Measurements from ENCODE around the gene FAM13C. TPM values are rescaled to one million over a fixed set of nuclear protein-coding genes. Genes with fewer than 3 reads are reported as not detected.
"Not testable (repeated sequence)": the region's sequence is repeated elsewhere in the genome, so short reads cannot be mapped to it uniquely, and the experiment has no call there.

Gene FAM13C
- total RNA-seq, 2 experiments from 2014 or later = not detected

GRCh38 chr10:59242057-59242456, 120.3 kb downstream of the FAM13C start:
- H3K27ac Mint-ChIP-seq = no peak overlapping the region
- CTCF ChIA-PET = no interaction called here

GRCh38 chr10:59240582-59241183, 121.7 kb downstream of the FAM13C start:
- Mint-ChIP-seq H3K36me3 (no peaks in the 10 kb centered on the region), H3K27ac (no peak overlapping the region), H3K4me1 (no peaks in the 10 kb centered on the region), H3K4me3 (no peak overlapping the region), H3K27me3 (peaks cover 3% of the 10 kb centered on the region), H3K9me3 (ENCODE audit: low read depth) (no peaks in the 10 kb centered on the region)
- CTCF ChIA-PET = no interaction called here
- DNase-seq (no peak), ATAC-seq (no peak)

More at GRCh38 chr10:59242057-59242456, 120.3 kb downstream of the FAM13C start:
- H3K27me3 Mint-ChIP-seq = peaks cover 3% of the 10 kb centered on the region
- no peaks in the 10 kb centered on the region for H3K36me3 Mint-ChIP-seq
- ATAC-seq (no peak), DNase-seq (no peak)
- no peaks in the 10 kb centered on the region for H3K4me1 Mint-ChIP-seq
- H3K4me3 Mint-ChIP-seq = no peak overlapping the region
- H3K9me3 Mint-ChIP-seq (ENCODE audit: low read depth) = no peaks in the 10 kb centered on the region

GRCh38 chr10:59239108-59239507, 123.2 kb downstream of the FAM13C start:
- CTCF ChIA-PET; DNase-seq; H3K27me3 Mint-ChIP-seq; H3K4me3 Mint-ChIP-seq; H3K4me1 Mint-ChIP-seq; H3K9me3 Mint-ChIP-seq (ENCODE audit: low read depth); H3K36me3 Mint-ChIP-seq; ATAC-seq; H3K27ac Mint-ChIP-seq: not testable (repeated sequence)

- CTCF ChIA-PET = no interaction called here
- Mint-ChIP-seq H3K4me1 (no peaks in the 10 kb centered on the region), H3K4me3 (no peak overlapping the region), H3K9me3 (ENCODE audit: low read depth) (no peaks in the 10 kb centered on the region), H3K36me3 (no peaks in the 10 kb centered on the region), H3K27me3 (peaks cover 3% of the 10 kb centered on the region), H3K27ac (no peak overlapping the region)
- DNase-seq (no peak), ATAC-seq (no peak)
These were observed 124.6 kb downstream of the FAM13C start for GRCh38 chr10:59237775-59238174.

- CTCF ChIA-PET = no interaction called here
- no peaks in the 10 kb centered on the region for H3K4me1 Mint-ChIP-seq
- H3K27ac Mint-ChIP-seq = no peak overlapping the region
- no peaks in the 10 kb centered on the region for H3K9me3 Mint-ChIP-seq (ENCODE audit: low read depth)
- H3K27me3 Mint-ChIP-seq = peaks cover 3% of the 10 kb centered on the region
- ATAC-seq (no peak), DNase-seq (no peak)
- no peaks in the 10 kb centered on the region for H3K36me3 Mint-ChIP-seq
- H3K4me3 Mint-ChIP-seq = no peak overlapping the region
These were observed 126.2 kb downstream of the FAM13C start for GRCh38 chr10:59236064-59236697.

- no peaks in the 10 kb centered on the region for H3K4me1 Mint-ChIP-seq
- no peak overlapping the region for H3K27ac Mint-ChIP-seq
- ATAC-seq (no peak), DNase-seq (no peak)
- no peak overlapping the region for H3K4me3 Mint-ChIP-seq
- CTCF ChIA-PET = no interaction called here
- no peaks in the 10 kb centered on the region for H3K9me3 Mint-ChIP-seq (ENCODE audit: low read depth)
- peaks cover 3% of the 10 kb centered on the region for H3K27me3 Mint-ChIP-seq
- H3K36me3 Mint-ChIP-seq = no peaks in the 10 kb centered on the region
These were observed 127.4 kb downstream of the FAM13C start for GRCh38 chr10:59234816-59235429.

- H3K27ac Mint-ChIP-seq = no peak overlapping the region
- H3K9me3 Mint-ChIP-seq (ENCODE audit: low read depth) = no peaks in the 10 kb centered on the region
- no peaks in the 10 kb centered on the region for H3K4me1 Mint-ChIP-seq
- DNase-seq = no peak
- no peak for ATAC-seq
- CTCF ChIA-PET = no interaction called here
- H3K27me3 Mint-ChIP-seq = peaks cover 3% of the 10 kb centered on the region
- no peaks in the 10 kb centered on the region for H3K36me3 Mint-ChIP-seq
- no peak overlapping the region for H3K4me3 Mint-ChIP-seq
These were observed 128.2 kb downstream of the FAM13C start for GRCh38 chr10:59234194-59234593.

- Mint-ChIP-seq H3K36me3 (no peaks in the 10 kb centered on the region), H3K27ac (no peak overlapping the region), H3K4me3 (no peak overlapping the region), H3K27me3 (no peaks in the 10 kb centered on the region), H3K9me3 (ENCODE audit: low read depth) (no peaks in the 10 kb centered on the region), H3K4me1 (no peaks in the 10 kb centered on the region)
- ATAC-seq = no peak
- DNase-seq = no peak
- CTCF ChIA-PET = no interaction called here
These were observed 132.9 kb downstream of the FAM13C start for GRCh38 chr10:59229441-59229840.

- CTCF ChIA-PET = no interaction called here
- no peaks in the 10 kb centered on the region for H3K27me3 Mint-ChIP-seq
- H3K4me1 Mint-ChIP-seq = no peaks in the 10 kb centered on the region
- no peaks in the 10 kb centered on the region for H3K36me3 Mint-ChIP-seq
- no peaks in the 10 kb centered on the region for H3K9me3 Mint-ChIP-seq (ENCODE audit: low read depth)
- ATAC-seq (no peak), DNase-seq (no peak)
- H3K4me3 Mint-ChIP-seq = no peak overlapping the region
- H3K27ac Mint-ChIP-seq = no peak overlapping the region
These were observed 135.1 kb downstream of the FAM13C start for GRCh38 chr10:59227136-59227673.

GRCh38 chr10:59225211-59225610, 137.1 kb downstream of the FAM13C start:
- CTCF ChIA-PET = no interaction called here
- no peak for ATAC-seq
- Mint-ChIP-seq H3K27ac (no peak overlapping the region), H3K36me3 (no peaks in the 10 kb centered on the region), H3K4me1 (no peaks in the 10 kb centered on the region), H3K27me3 (no peaks in the 10 kb centered on the region), H3K9me3 (ENCODE audit: low read depth) (no peaks in the 10 kb centered on the region), H3K4me3 (no peak overlapping the region)
- DNase-seq = no peak

GRCh38 chr10:59223597-59223996, 138.8 kb downstream of the FAM13C start:
- ATAC-seq; H3K36me3 Mint-ChIP-seq; H3K27ac Mint-ChIP-seq; H3K27me3 Mint-ChIP-seq; H3K9me3 Mint-ChIP-seq (ENCODE audit: low read depth); CTCF ChIA-PET; H3K4me1 Mint-ChIP-seq; H3K4me3 Mint-ChIP-seq; DNase-seq: not testable (repeated sequence)

- no peaks in the 10 kb centered on the region for H3K27me3 Mint-ChIP-seq
- DNase-seq = no peak
- H3K9me3 Mint-ChIP-seq (ENCODE audit: low read depth) = no peaks in the 10 kb centered on the region
- H3K4me3 Mint-ChIP-seq = no peak overlapping the region
- ATAC-seq = no peak
- no peaks in the 10 kb centered on the region for H3K4me1 Mint-ChIP-seq
- CTCF ChIA-PET = no interaction called here
- no peaks in the 10 kb centered on the region for H3K36me3 Mint-ChIP-seq
- no peak overlapping the region for H3K27ac Mint-ChIP-seq
These were observed 139.6 kb downstream of the FAM13C start for GRCh38 chr10:59222788-59223187.

GRCh38 chr10:59216178-59216869, 146.0 kb downstream of the FAM13C start:
- no peak for DNase-seq
- Mint-ChIP-seq H3K4me3 (no peak overlapping the region), H3K4me1 (no peaks in the 10 kb centered on the region), H3K27me3 (no peaks in the 10 kb centered on the region), H3K9me3 (ENCODE audit: low read depth) (no peaks in the 10 kb centered on the region), H3K27ac (no peak overlapping the region), H3K36me3 (no peaks in the 10 kb centered on the region)
- ATAC-seq = no peak
- CTCF ChIA-PET = no interaction called here

- no peak for ATAC-seq
- no peaks in the 10 kb centered on the region for H3K9me3 Mint-ChIP-seq (ENCODE audit: low read depth)
- no peak overlapping the region for H3K4me3 Mint-ChIP-seq
- H3K27me3 Mint-ChIP-seq = no peaks in the 10 kb centered on the region
- no peaks in the 10 kb centered on the region for H3K36me3 Mint-ChIP-seq
- CTCF ChIA-PET = no interaction called here
- no peak overlapping the region for H3K27ac Mint-ChIP-seq
- no peaks in the 10 kb centered on the region for H3K4me1 Mint-ChIP-seq
- DNase-seq = no peak
These were observed 148.2 kb downstream of the FAM13C start for GRCh38 chr10:59214160-59214559.
